ENCODE data around the gene GAST.
A peak's percentile ranks its signal among the peaks of the same experiment; 100 is the strongest.

GAST gene

DNA sequence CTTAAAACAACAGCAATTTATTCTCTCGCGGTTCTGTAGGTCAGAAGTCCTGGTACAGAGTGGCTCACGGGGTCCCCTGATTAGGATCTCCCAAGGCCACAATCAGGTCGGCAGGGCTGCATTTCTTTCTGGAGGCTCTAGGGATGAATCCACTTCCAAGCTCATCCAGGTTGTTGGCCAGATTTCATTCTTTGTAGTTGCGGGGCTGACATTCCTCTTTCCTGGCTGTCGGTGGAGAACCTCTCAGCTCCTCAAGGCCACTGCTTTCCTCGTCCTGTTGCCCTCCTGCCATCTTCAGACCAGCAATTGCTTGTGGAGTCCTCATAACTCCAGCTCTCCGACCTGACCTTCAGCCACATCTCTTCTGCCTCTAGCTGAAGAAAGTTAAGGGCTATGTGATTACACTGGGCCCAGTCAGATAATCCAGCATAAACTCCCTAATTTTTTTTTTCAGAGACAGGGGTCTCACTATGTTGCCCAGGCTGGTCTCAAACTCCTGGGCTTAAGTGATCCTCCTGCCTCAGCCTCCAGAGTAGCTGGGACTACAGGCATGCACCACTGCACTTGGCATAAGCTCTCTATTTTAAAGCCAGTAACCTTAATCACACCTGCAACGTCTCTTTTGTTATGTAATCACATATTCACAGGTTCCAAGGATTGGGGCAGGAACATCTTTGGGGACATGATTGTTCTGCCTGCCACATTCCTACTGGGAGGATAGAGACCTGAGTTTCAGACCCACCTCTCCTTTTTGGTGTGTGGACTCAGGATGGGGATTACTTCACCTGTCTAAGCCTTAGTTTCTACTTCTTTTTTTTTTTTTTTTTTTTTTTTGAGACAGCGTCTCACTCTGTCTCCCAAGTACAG lies 4.1 kb upstream of the GAST start:
- DNase-seq: no peak

DNA sequence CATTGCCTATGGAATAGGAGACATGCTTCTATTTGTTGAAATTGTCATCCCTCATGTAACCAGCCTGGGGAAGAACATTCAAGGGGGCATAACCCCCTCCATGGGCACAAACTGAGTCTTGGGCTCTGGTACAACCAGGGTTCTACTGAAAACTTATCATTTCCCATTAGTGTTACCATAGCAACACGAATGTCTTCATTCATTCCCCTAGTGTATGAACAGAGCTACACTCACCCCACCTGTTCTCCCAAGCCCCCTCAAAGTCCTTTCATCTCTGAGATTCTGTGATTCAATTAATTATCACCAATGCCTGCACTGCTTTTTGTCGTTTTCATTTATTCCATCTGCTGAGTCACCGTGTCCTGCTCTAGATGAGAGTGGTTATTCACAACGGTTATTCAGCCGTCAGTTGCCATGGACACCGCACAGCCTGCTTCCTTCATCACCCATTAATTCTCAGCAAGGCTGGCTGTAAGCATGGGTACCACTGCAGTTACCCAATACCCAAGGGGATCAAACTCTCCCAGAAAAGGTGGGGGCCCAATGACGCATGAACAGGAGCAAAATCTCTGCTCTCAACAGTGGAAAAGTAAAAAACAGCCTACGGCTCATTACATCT lies 1.6 kb upstream of the GAST start:
- peak in 50 of 56 donors; percentile 12 to 94 (median 60) for DNase-seq

DNA sequence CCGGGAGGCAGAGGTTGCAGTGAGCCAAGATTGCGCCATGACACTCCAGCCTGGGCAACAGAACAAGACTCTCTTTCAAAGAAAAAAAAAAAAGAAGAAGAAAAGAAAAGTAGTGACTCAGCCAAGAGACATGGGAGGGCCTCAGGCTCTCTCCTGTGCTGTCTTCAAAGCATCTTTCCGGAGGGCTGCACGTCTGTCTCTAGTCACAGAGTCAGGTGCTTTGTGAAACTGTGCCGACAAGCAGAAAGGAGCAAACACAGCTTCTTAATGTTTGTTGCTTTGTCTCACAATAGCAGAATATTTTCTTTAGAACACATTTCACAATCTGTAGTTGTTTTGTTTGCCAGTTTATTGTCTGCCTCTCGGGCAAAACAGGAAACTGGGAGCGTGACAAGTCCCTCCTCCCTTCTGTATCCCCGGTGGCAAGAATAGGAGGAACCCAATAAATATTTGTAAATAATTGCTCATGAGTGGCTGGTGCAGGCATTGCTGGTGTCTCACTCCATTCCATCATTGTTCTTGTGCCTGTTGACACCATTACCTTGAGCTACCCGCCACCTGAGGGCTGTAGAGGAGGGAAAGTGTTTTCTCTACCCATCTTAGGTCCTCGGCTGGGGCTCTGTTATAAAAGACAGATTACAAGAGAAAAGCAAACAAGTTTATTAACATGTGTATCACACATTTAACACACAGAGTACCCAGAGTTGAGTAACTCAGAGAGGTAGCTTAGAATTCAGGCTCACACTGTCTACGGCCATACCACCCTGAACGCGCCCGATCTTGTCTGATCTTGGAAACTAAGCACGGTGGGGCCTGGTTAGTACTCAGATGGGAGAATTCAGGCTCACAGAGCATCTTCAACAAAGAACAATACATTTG lies 5.5 kb downstream of the GAST start:
- DNase-seq: peak in 9 of 56 donors; percentile 1 to 63 (median 12)

DNA sequence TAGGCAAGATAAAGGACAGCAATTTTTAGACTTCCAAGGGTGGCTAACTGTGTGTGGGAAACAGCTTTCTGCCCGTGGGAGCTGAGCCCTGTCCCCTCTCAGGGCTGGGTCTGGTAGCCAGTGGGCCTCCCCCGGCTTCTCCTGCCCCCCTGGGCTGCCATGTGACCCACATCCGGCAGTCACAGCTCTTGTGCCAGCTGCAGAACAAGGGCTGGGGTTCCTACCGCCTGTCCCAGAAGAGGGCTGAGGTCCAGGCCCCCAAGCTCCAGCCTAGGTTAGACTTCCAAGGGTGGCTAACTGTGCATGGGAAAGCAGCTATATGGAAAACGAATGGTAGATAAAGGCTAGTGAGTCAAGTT lies 6.1 kb downstream of the GAST start:
- DNase-seq: peak in 43 of 56 donors; percentile 10 to 68 (median 33)

DNA sequence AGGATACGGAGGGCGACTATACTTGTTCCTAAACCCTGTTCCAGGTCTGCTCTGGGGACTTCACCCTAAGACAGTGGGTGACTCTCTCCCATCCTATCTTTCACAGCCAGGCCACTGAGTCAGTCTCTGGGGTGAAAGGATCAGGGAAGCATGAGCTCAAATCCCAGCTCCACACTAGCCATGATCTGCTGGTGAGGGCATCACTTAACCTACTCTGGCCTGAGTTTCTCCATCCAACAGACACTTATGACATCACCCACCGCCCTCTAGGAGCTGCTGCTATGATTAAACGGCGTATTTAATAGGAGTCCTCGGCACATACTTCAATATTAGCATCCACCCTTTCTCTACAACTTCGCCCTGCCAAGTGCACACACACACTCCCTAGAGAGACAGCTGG lies 10.1 kb downstream of the GAST start:
- DNase-seq: no peak

DNA sequence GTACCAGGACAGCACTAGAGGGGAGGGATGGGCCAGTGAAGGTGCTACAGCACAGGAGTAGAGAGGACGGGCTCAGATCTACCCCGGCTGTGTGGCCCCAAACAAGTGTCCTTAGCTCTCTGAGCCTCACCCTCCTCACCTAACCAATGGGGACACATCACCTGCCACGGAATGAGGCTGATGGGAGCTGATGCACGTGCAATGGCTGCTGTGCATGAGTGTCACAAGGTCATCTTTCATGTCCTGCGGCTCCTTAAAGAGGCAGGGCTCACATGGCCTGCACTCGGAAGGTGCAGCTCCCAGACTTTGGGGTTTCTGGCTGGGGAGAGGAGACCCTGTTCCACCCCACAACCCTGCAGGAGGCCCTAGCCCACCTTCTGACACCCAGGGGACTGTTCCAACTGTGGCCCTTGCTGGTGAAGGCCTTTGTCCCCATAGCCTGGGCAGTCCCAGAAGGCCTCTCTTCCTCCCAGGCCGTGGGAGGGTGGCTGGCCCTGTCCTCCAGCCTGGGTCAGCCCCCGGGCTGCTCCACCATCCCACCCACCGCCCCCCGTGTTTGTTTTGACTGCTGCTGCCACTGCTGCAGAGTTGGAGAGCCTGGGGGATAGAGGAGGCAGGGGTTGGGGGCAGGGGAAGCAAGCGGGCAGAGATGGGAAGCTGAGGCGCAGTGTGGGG lies 11.8 kb downstream of the GAST start:
- no peak for DNase-seq

DNA sequence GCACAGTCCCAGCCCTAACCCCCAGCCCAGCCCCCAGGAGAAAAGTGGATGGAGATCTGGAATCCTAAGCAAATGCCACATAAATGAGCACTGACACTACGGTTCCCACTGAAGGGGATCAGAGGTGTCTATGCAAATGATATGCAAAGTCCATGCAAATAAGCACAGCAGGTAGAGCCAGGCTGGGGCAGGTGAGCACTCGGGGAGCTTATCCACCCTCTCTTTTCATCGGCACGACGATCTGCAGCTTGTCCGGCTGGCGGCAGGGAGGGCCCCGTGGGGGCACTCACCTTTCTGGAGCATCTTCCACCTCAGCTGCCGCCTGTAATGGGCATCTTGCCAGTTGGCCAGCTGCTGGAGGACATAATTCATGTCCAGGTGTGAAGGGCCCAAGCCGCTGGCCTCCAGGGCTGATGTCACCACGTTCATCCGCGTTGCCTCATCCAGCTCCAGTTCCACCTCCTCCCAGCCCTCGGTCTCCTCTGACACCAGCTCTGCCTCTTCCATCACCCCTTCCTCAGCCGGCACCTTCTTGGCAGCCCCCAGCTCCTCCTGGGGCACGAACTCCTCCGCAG lies 12.4 kb downstream of the GAST start:
- no peak for DNase-seq

DNA sequence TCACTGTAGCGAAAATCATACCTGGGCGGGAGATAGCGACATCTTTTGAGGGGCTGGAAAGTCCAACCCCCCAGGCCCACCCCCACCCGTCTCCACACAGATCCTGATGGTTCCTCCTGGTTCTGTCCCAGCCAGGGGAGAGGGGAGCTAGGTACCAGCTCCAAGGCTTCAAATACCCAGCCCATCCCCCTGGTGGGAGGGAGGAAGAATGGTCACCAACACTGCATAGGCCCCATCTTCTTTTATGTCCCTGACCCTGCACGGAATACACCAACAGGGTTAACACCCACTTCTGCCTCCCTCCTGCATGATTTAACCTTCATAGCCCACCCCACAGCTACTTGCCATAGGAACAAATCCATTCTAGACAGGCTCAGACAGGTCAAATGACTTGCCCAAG lies 13.0 kb downstream of the GAST start:
- no peak for DNase-seq

DNA sequence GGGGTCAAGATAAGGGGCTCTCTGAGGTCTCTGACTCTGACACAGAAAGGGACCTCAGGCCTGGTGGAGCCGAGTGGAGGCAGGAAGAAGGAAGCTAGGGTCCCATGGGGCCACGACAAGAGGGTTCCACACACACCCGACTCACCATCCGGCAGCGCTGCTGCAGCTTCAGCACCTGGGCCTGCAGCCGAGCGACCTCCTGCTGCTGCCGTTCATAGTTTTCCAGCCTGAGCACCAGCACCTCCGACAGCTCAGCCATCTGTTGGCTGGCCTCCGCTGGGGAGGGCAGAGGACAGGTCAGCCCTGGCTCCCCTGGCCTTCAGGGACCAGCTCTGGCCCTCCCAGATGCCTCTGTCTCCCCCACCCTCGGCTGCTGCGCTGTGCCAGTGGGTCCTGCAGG lies 15.9 kb downstream of the GAST start:
- DNase-seq: no peak

DNA sequence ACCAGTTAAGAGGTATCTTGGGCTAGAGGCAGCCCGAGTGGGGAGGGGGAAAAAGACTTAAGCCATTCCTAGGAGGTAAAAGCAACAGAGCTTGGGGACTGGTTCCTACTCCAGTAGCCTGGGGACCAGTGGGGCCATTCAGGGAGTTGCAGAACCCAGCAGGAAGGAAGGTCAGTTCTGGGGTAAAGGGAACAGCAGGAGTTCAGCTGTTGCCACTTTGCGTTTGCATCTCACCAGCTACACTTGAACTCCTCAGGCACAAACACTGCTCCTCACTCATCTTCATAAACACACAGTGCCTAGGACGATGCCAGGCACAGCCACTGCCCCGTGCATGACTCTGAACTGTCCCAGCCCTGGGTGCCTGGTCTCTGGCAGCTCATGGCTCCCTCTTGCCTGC lies 18.3 kb downstream of the GAST start:
- DNase-seq: no peak

DNA sequence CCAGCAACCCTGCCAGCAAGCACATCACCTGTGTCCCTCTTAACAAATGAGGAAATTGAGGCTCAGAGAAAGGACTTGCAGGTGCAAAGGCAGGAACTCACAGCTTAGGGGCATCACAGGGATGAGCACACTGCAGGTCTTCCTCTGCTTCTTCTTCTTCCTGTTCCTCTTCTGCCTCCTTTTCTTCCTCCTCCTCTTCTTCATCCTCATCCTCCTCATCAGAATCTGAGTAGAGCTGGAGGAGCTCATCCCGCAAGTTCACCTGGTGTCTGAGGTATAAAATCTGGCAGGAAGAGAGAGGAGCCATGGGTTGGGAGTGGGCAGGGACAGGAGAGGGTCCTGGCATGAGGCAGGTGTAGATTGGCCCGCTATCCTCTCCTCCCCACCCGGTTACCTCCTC lies 19.7 kb downstream of the GAST start:
- no peak for DNase-seq

DNA sequence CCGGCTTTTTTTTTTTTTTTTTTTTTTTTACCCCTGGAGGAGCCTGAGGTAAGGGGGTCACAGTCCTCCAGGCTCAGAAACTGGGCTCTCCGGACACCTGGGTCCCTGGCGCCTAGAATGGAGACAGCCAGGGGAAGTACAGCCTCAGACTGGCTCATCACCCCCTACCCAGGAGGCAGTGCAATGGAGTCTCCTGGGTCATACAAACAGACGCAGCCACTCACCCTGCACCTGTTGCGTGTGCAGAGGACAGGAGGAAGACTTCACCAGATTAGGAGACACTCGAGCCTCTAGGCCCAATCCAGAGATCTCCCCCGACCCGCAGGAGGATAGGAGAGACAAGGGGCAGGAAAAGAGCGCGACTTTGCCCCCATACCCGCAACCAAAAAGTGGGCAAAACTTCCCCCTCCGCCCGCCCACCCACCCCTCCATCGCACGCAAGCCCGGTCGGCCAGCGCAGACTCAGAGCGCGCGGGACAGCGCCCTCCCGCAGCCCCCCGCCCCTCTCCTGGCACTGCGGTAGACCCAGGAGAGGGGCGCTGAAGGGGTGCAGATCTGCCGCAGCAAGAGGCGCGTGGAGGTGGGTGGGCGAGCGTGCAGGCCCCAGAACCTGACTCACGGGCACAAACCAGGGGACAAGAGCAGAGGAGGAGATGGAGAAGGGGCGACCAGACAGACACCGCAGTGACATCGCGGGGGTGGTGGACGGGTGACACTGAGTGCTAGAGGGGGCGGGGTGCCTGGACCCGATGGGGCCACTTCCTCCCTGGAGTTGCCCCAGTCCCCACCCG lies 21.4 kb downstream of the GAST start:
- DNase-seq: peak in 3 of 56 donors; percentile 6 to 40 (median 16)

DNA sequence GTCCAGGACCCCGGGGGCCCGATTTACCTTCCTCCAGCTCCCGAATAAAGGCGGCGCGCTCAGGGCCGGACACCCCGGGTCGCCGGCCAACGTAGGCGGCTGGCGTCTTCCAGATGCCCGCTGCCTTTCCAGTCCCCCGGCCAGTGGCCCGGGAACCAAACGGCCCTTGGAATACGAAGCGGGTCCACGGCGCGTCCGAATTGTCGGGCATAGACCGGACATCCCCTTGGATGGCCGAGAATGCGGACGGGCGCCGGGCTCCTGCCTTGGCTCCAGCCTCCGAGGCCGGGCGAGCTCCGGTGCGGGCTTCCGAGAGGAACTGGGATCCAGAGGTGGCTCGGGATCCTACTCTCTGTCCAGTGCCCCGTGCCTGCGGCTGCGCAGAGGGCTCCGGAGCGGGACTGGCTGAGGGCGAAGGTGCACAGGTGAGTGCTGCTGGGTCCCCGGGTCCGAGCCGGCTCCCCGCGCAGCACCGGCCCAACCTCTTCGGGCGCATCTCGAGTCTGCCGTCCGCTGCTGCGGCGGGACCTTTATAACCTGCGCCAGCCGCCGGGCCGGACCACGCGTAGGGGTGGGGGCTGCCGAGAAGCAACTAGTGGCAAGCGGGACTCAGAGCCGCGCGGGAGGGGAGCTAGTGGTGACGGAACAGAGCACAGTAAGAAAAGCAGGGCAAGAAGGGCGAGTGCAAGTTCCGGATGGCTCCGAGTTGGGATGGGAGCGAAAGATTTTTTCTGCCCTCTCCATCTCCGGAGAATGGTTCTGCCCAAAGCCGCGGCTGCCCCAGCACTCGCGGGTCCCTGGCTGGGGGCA lies 22.2 kb downstream of the GAST start, which contains the start of gene HAP1:
Gene HAP1 (minus strand): TSS at position 505 of the 810 bp plus-strand sequence. CDS start 9 bp downstream, at position 496.
- peak in 38 of 56 donors; percentile 10 to 74 (median 24) for DNase-seq

DNA sequence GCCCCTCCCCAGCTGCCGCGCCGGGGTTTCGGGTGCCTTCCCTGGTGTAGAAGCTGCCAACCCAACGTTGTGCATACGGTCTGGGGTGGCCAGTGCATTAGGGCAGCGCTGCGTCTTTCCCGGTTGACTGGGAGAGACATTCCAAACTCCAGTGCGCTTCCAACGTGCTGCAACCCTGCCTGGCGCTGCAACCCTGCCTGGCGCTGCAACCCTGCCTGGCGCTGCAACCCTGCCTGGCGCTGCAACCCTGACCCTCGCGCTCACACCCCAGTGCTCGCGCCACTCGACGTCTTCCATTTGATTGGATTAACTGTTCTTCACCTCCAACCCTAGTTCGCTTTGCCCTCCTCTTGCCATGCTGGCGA lies 22.8 kb downstream of the GAST start:
- DNase-seq: no peak

DNA sequence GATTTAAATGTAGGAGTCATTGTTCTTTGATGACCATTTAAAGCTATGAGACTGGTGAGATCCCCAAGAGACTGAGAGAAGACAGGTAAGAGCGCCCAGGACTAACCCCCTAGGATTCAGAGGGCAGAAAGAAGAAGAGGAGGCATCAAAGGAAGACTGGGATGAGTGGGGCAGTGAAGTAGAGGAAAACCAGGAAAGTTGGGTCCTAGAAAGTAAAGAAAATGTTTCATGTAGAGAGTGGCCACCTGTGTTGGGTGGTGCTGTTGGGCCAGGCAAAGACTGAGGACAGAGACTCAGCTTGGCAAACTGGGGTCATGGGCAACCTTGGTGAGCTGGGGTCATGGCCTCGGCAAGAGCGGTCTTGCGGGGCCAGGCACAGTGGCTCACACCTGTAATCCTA lies 23.6 kb downstream of the GAST start:
- DNase-seq: no peak

DNA sequence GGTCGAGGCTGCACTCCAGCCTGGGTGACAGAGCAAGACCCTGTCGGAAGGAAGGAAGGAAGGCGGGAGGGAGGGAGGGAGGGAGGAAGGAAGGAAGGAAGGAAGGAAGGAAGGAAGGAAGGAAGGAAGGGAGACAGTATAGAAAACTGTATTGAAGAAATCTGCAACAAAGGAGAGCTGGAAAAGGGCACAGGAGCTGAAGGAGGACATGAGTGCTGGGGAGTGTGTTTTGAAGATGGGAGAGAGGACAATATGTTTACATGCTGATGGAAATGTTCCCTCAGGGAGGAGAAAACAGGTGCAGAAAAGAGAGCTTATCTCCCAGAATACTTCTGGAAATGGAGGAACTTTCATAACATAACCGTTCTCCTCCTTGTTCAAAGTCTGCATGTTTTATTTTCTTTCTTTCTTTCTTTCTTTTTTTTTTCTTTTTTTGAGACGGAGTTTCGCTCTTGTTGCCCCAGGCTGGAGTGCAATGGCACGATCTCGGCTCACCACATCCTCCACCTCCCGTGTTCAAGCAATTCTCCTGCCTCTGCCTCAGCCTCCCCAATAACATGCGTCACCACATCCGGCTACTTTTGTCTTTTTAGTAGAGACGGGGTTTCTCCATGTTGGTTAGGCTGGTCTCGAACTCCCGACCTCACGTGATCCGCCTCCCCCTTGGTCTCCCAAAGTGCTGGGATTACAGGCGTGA lies 25.0 kb downstream of the GAST start:
- DNase-seq: no peak

DNA sequence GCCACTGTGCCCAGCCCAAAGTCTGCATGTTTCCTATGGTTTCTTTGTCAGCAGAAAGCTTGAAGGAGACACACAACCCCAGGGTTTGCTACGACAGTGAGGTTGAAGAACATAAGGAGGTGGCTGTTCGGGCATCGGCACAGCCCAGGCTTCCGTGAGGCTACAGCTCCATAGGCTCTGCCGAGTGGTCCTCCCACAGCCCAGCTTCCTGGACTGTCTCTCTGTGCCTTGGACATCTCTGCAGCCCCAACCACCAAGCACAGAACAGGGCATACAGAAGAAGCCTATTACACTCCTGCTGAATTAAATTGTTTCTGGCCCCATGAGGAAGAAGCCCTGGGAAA lies 25.5 kb downstream of the GAST start:
- no peak for DNase-seq

DNA sequence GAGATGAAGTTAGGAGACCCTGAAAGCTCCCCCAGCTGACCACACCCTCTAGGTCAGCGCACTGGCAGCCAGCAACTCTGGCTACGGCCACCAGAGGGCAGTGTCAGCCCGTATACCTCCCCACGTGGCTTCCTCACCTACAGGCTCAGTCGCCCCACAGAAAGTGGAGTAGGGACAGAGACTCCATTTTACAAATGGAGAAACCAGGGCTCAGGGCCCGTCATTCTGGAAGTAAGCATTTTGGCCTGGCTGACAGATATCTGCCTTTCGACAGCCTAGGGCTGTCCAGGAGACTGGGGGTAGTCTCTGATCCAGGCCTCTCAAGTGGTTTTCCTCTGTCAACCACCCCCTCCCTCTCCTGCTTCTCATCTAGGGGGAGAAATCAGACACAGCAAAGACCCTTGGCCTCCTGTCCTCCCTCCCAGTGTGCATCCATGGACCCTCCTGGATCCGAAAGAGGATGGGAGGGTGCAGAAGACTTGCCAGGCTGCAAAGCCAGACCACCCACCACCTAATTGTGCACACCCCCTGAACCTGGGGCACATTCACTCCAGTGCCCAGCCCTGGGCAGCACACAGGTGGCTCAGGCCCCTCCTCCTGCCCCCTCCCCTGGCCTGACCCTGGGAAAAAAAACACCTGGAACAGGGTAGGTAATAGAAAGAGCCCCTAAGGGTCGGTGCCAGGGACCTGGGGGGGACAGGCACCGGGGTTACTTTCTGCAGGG lies 26.1 kb downstream of the GAST start:
- DNase-seq: peak in 51 of 56 donors; percentile 9 to 83 (median 62)

Measured in nucleus accumbens (tissue), 56 donors.